GM03348 (cell line): ENCODE measurements around the gene TMEM127.

Experiments
- DNase-seq: peaks from one replicate; pipeline ENCODE4 v3.0.0; 2012; ENCODE audit warnings: low spot score

The TMEM127 gene

GRCh38 chr2:96205888-96206287 is 59.9 kb downstream of the TMEM127 start:
- peak; percentile 59 for DNase-seq

- peak; percentile 42 for DNase-seq
Observed at GRCh38 chr2:96204836-96205624, 60.8 kb downstream of the TMEM127 start.

- DNase-seq: no peak
Observed at GRCh38 chr2:96203130-96204028, 62.4 kb downstream of the TMEM127 start.

GRCh38 chr2:96202152-96202854 is 63.5 kb downstream of the TMEM127 start:
- DNase-seq: peak; percentile 41

GRCh38 chr2:96201338-96201737 is 64.5 kb downstream of the TMEM127 start:
- DNase-seq: no peak

GRCh38 chr2:96198921-96199320 is 66.9 kb downstream of the TMEM127 start:
- no peak for DNase-seq
